Measurements from ENCODE around the gene FRAT2.
"Not testable (repeated sequence)": the region's sequence is repeated elsewhere in the genome, so short reads cannot be mapped to it uniquely, and the experiment has no call there.

The FRAT2 gene

DNA sequence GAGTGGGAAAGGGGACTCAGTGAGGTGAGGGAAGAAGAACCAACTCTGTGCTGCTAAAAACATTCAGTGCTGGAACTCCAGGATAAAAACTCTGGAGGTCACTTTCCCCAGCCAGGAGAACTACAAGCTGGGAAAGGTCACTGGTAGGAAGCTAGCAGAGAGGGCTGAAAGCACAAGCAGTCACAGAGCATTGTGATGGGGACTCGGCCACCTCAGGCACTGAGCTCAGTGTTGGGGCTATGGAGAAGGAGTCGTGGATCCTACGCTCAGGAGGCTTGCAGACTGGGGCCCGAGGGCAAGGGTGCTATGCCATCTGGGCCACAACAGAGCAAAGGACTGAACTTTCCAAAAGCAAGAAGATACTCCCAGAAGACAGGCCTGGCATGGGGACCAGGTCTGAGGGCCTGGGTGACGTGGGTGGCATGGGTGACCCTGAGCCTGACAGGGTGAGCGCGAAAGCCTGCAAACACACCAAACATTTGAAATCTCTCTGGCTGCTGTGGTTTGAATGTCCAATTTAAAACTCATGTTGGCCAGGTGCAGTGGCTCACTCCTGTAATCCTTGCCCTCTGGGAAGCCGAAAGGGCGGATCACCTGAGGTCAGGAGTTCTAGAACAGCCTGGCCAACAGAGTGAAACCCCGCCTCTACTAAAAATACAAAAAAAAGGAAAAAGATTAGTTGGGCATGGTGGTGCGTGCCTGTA is 32.3 kb downstream of the FRAT2 start:
- H3K4me3 ChIP-seq (ENCODE audit: low read length), result no peak overlapping the region
- TF ChIP-seq ZNF274 (IDR thresholded peaks at IDR 0.05; ENCODE audit: low read depth, low read length), result no peak

DNA sequence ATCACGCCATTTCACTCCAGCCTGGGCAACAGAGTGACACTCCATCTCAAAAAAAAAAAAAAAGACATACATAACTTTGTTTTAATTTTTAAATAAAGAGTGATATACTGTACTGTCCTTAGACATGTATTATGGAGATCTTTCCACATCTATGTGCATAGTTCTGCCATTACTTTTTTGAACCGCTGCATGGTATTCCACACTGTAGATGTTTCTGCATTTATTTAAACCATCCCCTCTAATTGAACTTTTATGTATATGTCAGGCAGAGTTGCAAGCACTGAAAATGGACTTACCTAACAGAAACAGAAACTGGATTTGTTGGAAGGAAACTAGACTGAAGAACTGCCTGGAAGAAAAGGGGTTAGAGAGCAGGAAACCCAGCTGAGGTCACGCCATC is 33.5 kb downstream of the FRAT2 start:
- H3K4me3 ChIP-seq (ENCODE audit: low read length), result no peak overlapping the region
- TF ChIP-seq ZNF274 (IDR thresholded peaks at IDR 0.05; ENCODE audit: low read depth, low read length), result no peak

DNA sequence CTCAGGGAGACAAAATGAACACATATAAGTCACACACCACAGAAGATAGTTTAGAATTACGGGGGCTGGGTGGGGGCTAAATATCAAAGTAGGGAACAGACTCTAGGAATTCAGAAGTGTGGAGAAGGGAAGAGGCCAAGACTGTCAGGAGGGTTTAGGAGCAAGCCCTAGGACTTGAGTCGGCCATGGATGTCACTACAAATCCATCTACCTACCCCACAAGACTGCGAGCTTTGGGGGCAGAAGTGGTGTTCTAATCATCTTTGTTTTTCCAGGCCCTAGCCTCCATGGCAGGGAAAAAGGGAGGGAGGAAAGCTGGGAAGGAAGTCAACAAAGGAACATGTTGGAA is 36.3 kb downstream of the FRAT2 start:
- no peak overlapping the region for H3K4me3 ChIP-seq (ENCODE audit: low read length)
- TF ChIP-seq ZNF274 (IDR thresholded peaks at IDR 0.05; ENCODE audit: low read depth, low read length), result no peak

DNA sequence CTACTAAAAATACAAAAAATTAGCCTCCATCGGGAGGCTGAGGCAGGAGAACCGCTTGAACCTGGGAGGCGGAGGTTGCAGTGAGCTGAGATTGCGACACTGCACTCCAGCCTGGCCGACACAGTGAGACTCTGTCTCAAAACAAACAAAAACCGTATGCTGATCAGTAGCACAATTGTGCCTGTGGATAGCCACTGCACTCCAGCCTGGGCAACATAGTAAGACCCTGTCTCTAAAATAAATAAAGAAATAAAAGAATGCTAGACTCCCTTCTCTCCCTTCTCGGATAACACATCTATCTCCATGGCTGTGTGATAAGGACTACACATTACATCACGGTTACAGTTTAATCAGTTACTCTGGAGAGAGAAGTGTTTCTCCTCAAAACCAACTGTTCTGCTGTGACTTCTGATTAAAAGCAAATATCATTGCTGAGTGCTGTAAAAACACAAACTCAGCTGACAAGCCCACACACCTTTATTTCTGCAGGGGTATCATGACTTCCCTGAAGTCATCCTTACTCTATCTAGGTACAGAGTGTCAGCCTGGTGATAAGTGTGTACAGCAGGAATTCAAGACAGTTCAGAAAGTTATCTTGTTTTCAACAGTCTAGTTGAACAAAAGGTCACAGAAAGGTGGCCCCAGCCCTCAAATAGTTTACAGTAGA is 36.8 kb downstream of the FRAT2 start:
- no peak for TF ChIP-seq ZNF274 (IDR thresholded peaks at IDR 0.05; ENCODE audit: low read depth, low read length)
- H3K4me3 ChIP-seq (ENCODE audit: low read length), result no peak overlapping the region

DNA sequence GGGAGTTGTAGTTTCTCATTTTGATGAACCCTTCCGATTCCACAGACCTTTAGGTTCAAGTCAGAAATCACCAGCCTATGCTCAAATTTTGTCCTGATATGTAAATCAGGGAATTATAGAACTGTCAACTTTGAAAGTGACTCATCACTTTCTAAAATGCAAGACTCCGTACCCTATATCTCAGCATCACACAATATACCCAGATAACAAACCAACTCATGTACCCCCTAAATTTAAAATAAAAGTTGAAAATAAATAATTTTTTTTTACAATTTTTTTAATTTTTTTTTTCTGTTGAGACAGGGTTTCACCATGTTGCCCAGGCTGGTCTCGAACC is 41.7 kb downstream of the FRAT2 start:
- no peak for TF ChIP-seq ZNF274 (IDR thresholded peaks at IDR 0.05; ENCODE audit: low read depth, low read length)
- no peak overlapping the region for H3K4me3 ChIP-seq (ENCODE audit: low read length)

DNA sequence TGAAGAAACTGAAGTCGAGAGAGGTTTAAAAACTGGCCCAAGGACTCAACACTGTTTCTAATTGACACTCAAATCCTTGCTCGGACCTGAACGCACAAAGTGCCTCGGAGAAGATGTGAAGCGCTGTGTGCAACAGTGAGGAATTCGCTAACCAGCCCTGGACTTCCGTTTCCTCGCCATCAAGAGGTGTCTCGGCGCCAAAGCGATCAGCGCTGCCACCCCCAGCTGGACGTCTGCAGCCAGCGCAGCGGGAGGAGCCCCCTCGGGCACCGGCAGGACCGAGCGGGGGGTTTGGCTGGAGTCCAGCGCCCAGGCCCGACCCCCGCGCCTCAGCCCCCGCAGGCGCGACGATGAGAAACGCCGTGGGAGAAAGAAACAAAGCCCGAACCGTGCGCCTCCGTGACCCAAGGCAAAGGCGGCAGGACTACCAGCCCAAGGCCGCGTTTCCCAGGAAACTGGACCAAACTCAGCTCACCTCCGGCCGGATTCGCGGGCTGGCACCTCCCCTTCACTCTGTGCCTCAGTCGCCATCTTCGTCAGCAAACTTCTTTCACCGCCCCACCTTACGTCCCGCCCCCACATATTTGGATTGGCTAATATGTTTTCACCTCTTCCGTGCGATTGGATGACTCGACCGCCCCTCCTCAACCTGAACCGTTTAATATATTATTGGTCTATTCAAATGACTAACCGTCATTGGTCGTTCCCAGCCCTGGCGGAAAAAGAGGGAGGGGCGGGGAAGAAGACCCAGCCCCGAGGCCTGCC is 42.2 kb downstream of the FRAT2 start, which contains the start of gene ARHGAP19:
Gene ARHGAP19, minus strand, starts transcription at position 541 of the 765 bp plus-strand sequence. Its CDS starts 10 bp downstream, at position 531.
- no peak for TF ChIP-seq ZNF274 (IDR thresholded peaks at IDR 0.05; ENCODE audit: low read depth, low read length)
- peak within 1 kb of the TSS; percentile 63 for H3K4me3 ChIP-seq (ENCODE audit: low read length)

DNA sequence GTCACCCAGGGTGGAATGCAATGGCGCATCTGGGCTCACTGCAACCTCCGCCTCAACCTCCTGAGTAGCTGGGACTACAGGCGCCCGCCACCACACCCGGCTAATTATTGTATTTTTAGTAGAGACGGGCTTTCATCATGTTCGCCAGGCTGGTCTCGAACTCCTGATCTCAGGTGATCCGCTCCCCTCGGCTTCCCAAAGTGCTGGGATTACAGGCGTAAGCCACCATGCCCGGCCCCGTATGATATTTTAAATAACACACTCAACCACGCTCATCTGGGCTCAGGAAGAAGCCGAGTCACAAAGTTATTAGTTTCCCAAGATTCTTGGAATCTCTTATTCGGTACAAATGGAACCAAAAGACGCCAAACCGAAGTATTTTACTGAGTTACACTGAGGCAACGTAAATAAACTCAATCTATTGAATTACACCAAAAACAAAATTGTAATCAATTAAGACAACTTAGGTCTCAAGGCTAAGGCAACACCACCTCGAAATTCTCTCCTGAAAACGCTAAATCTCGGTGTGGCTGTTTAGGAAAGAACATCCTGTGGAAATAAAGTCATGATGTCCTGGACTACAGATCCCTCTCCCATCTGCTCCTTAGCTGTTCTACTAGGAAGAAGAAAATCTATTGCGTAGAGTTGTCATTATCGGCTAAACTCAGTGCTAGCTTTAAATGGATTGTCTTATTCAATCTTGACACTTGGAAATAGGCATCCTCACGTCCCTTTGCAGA is 43.0 kb downstream of the FRAT2 start:
- H3K4me3 ChIP-seq (ENCODE audit: low read length), result peak overlapping the region; percentile 63
- TF ChIP-seq ZNF274 (IDR thresholded peaks at IDR 0.05; ENCODE audit: low read depth, low read length), result no peak

DNA sequence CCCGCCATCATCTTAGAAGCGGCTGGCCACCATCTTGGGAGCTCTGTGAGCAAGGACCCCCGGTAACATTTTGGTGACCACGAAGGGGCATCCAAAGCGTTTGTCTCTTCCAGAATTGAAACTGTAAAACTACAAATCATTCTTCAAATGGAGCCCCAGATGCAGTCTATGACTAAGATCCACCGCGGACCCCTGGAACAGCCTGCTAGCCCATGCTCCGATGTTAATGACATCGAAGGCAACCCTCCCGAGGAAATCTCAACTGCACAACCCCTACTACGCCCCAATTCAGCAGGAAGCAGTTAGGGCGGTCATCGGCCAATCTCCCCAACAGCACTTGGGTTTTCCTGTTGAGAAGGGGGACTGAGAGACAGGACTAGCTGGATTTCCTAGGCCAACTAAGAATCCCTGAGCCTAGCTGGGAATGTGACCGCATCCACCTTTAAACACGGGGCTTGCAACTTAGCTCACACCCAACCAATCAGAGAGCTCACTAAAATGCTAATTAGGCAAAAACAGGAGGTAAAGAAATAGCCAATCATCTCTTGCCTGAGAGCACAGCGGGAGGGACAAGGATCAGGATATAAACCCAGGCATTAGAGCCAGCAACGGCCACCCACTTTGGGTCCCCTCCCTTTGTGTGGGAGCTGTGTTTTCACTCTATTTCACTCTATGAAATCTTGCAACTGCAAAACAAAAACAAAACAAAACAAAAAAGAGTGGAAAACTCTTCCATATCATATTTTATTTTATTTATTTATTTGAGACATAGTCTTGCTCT is 43.8 kb downstream of the FRAT2 start:
- peak overlapping the region; percentile 63; the same call in 1 of the 2 replicates for H3K4me3 ChIP-seq (ENCODE audit: low read length)

DNA sequence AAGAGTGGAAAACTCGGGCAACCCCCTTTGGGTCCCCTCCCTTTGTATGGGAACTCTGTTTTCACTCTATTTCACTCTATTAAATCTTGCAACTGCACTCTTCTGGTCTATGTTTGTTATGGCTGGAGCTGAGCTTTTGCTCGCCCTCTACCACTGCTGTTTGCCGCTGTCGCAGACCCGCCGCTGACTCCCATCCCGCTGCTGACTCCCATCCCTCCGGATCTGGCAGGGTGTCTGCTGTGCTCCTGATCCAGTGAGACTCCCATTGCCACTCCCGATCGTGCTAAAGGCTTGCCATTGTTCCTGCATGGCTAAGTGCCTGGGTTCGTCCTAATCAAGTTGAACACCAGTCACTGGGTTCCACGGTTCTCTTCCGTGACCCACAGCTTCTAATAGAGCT is 44.5 kb downstream of the FRAT2 start:
- H3K4me3 ChIP-seq (ENCODE audit: low read length), result not testable (repeated sequence)
